ENCODE results near the gene PID1.

PID1 gene

DNA sequence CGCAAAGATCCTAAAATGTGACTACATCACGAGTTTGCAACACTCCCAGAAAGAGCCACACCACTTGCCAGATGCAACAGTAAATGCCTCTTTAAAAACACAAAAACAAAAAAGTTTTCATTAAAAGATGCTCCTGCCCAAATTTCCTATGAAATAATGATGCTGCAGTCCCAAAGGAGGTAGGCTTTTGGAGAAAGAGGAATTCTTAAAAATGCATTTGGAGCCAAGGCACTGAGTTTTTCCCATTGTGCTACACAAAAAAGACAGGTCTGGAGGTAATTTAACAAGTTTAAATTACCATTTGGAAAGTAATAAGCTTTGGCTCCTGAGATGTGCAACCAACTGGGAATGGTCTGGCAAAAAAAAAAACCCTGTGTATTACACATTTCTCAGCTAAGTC is 145.0 kb downstream of the PID1 start:
- no peak for DNase-seq (ENCODE audit: extremely low read depth in 1 of 2, low read depth in 1 of 2)

DNA sequence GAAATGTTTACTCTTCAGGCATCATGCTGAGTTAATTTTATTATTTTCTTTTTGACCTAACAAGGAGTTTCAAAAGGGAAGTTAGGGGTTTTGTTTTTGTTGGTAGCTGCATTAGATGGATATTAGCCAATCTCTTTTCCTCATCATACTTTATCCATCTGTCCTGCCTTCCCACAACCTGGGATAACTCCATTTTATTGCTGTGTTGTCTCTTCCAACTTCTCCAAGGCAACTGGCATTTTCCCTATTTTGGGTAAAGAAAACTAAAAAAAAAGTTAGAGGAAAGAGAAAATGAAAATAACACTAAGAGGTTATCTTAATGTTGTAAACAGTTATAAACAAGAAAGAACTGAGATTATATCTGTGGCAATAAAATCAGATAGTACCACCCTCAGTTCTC is 147.0 kb downstream of the PID1 start:
- DNase-seq (ENCODE audit: extremely low read depth in 1 of 2, low read depth in 1 of 2) = no peak

DNA sequence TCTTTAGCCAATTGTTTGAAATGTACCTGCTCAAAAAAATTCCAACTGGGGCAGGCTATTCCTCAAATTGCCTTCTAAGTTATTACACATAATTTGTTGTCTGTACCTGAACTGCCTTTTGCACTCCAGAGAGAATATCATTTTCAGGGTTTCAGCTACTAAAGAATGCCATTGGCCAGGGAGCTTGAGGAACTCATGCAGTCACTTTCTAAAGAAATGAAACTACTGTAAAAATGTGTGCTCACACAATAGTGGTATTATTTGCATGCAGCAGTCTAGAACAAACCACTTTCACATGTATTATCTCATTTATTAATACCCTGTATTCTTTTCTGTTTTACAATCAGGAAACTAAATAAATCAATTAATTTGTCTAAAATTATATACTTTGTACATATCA is 152.2 kb downstream of the PID1 start:
- DNase-seq (ENCODE audit: extremely low read depth in 1 of 2, low read depth in 1 of 2) = no peak

DNA sequence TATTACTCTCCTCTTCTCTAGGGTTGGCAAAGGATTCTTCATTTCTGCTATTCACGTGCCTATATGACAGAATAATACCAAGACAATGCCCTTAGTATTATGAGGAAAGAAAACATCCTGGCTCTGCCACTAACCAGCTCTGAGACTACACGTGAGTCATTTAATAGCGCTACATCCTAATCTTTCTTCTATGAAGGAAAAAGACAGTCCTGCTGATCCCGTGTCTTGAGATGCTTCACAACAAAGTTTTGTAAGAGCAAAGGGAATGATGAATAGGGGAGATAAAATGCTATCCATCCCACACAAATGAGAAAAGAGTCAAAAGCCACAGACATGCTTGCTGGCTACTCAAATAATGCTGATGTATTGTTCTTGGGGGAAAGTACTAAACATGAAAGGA is 152.8 kb downstream of the PID1 start:
- no peak for DNase-seq (ENCODE audit: extremely low read depth in 1 of 2, low read depth in 1 of 2)

DNA sequence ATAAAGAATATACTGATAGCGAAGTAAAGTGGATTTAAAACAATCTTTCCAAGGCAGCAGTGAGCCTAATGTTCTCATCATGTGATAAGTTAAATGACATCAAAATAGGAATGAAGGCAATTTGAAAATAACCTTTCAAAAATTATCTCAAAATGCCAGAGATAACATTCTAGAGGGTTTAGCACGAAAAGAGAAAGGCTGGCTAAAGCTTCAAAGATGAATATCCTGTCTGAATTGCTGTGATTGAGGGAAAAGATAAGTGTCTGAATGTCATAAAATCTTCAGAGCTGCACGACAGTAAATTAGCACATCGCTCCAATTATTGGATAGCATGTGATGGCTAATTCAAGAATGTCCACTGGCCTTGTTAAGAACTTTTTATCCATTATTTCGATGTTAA is 159.3 kb downstream of the PID1 start:
- no peak for DNase-seq (ENCODE audit: extremely low read depth in 1 of 2, low read depth in 1 of 2)

DNA sequence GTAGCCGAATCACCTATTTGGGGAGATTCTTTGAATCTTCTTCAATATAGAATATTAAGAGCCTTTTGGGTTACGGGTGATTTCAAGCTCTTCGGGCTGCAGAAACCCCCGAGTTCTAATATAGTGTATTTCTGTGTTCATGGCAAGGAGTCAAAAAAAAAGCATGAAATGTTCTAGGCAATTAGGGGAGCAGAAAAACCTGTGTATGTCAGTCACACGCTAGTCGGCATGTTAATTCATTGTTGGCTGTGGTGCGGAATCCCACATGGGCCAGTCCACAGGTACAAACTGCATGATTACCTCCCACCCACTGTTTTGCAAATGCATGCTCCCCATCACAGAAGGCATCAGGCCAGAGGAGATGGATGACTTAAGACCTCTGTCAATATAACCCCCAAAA is 161.9 kb downstream of the PID1 start:
- no peak for DNase-seq (ENCODE audit: extremely low read depth in 1 of 2, low read depth in 1 of 2)

DNA sequence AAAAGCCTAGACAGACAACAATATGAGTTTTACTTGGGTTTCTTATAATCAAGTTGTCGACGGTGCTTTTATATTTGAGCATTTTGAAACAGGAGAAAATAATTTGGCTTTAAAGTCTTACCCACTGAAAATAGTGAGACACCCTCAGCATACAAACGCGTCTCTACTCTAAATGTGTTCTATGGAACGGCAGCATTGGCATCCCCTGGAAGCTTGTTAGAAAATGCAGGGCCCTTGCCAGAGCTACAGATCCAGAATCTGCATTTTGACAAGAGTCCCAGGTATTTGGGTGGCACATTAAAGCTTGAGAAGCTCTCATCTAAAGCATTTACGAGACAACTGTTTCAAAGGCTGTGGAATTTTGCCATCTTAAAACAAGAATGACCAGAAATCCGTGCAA is 163.5 kb downstream of the PID1 start:
- no peak for DNase-seq (ENCODE audit: extremely low read depth in 1 of 2, low read depth in 1 of 2)

DNA sequence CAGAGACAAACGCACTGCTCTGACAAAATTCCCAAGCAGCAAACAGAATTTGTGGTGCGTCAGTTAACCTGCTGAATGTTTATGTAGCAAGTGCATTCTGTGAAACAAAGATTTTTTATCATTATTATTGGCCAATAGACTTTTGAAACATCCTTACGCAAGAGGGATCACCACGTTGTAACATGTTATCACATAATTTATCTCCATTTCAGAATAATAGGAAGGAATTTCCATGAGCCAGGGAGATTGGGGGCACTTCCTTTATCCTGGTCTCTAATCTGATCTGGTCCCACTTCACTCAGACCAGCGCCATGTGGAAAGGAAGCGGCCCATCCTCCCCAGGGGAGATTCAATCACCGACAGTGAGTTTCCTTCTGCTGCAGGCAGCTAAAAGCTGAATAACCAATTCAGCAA is 166.1 kb downstream of the PID1 start:
- no peak for DNase-seq (ENCODE audit: extremely low read depth in 1 of 2, low read depth in 1 of 2)

DNA sequence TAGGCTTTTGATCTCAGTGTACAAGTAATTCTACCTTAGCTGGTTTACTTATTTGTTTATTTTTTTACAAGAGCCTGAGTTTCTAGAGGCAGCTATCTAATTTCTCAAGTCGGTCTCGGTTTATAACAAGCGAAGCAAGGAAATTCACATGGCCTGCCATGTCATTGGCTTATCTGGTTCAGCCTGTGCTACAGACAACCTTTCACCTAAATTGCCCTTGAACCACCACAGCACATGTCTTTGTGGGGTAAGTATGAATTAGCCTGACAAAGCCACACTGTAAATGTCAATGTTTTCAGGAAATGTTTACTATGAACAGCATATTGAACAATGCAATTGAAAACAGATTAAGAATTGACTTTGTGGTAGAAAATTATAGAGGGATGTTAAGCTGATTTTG is 167.1 kb downstream of the PID1 start:
- no peak for DNase-seq (ENCODE audit: extremely low read depth in 1 of 2, low read depth in 1 of 2)

DNA sequence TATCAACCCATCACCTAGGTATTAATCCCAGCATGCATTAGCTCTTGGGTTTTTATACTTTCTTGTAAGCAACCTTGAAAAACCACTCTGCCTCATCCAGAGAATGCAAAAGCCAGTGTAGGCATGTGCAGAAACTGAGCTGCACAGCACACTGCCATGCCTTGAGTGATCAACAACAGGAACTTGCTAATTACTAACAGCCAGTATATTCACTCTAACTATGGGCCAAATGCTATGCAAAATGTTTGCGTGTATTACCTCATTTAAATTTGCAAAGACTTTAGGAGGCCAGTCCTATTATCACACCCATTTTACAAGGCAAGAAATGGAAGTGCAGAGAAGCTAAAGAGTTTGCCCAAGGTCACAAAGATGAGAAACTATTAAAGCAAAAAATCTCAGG is 169.8 kb downstream of the PID1 start:
- DNase-seq (ENCODE audit: extremely low read depth in 1 of 2, low read depth in 1 of 2) = no peak

DNA sequence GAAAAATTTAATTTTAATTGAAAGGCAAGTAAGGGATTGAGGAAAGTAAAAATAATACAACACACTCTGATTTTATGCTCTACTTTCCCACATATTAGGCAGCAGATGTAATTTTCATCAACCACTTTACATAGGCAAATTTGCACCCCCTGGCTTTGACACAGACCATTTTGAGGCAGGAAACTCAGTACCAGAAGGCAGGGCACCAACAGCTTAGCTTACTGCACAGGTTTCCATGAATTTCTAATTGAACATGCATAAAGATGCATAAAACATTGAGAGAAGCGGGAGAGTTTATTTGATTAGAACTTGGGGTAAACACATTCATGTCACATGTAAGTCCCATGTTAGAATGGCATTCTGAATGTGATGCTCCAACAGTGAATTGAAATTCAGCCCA is 171.9 kb downstream of the PID1 start:
- no peak for DNase-seq (ENCODE audit: extremely low read depth in 1 of 2, low read depth in 1 of 2)

DNA sequence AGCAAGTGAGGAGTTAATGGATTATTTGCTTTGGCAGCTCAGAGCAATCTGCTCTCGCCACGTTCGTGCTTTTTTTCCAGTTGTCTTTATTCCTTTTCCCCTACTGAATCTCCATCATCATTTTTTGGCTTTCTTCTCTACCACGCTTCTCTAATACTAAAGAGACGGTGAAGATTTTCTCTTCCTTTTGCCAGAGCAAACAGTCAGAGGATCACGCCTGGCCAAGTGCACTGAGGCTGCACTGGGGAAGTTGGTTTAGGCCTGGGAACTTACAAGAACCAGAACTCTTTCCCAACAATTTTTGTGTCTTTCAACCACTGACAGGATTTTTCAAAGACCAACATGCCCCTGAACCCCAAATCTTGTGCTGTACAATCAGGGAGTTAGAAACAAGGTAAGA is 172.3 kb downstream of the PID1 start:
- DNase-seq (ENCODE audit: extremely low read depth in 1 of 2, low read depth in 1 of 2) = no peak

DNA sequence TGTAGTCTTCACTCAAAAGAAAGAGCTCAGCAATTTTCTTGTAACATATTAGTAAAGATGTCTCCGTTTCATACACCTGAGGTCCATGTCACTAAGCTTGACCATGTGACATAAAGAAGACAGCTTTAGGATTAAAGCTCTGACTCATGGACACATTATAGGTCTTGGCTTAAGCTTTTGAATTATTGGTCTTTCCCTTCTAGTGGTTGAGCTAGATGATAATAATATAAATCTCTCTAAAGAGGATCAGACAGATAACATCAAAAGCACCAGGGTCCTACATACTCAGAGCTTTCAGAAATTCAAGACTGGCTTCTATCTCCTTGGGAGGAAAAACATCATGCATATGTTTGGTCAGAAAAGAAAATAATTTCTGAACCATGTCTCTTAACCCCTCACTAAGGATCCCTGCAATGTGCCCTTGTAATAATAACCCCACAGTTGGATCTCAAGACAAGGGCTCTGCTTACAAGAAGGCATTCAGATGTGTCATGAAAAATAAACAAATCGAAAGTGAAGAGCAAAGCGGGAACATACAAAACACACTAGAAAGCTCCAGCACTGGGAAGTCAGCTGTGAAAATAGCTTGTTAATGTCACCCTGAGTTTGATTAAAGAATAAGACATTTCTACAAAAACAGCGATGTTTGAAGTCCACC is 174.5 kb downstream of the PID1 start:
- no peak for DNase-seq (ENCODE audit: extremely low read depth in 1 of 2, low read depth in 1 of 2)

DNA sequence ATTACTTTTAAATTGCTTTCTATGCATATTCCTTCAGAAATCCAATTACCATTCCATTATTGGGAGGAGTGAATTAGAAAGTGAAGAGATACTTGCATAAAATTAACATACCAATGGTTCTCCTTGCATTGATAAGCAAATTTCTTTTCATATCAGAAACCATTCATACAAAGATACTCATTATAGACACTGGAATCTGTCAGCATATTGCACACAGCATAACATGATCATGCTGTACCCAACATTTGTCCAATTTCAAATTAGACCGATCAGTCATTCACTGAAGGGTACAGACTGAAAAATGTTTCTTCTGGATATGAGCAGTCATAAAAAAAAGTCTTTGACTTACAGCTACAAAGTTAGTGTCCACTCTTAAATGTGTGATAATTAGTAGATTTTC is 175.6 kb downstream of the PID1 start:
- DNase-seq (ENCODE audit: extremely low read depth in 1 of 2, low read depth in 1 of 2) = no peak

DNA sequence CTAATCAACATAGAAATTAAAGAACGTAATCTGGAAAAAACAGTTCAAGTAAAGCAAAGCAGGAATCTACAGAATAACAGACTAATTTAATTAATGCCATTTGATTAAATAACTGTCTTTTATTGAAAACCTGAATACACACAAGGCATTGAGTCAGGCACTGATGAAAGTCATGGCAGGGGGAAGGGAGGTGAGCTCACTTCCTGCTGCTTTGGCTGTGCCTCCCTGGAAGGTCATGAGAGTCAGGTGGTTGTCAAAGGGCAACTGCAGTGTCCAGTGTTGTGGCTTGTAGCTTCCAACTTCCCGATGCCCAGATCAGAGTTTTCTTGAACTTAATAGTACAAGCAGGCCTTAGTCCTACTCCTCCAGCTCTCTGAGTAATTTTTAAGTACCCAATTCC is 180.9 kb downstream of the PID1 start:
- DNase-seq (ENCODE audit: extremely low read depth in 1 of 2, low read depth in 1 of 2) = no peak

DNA sequence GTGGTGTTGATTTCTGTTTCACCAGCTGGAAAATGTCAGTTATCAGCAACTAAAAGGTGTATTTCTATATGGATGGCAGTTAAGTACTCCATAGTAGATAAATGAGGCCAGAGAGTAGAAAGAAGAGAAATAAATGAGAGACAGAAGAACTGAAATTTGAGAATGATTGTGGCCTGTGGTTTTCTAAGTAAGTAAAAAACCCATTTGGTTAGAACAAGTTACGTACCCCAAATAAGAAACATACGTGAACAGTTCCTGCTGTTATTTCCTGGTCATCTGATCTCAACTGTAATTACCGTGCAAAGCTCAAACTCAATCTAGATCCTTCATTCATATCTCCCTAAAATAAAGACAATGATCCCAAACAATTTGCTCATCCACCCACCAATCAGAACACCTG is 181.3 kb downstream of the PID1 start:
- no peak for DNase-seq (ENCODE audit: extremely low read depth in 1 of 2, low read depth in 1 of 2)

DNA sequence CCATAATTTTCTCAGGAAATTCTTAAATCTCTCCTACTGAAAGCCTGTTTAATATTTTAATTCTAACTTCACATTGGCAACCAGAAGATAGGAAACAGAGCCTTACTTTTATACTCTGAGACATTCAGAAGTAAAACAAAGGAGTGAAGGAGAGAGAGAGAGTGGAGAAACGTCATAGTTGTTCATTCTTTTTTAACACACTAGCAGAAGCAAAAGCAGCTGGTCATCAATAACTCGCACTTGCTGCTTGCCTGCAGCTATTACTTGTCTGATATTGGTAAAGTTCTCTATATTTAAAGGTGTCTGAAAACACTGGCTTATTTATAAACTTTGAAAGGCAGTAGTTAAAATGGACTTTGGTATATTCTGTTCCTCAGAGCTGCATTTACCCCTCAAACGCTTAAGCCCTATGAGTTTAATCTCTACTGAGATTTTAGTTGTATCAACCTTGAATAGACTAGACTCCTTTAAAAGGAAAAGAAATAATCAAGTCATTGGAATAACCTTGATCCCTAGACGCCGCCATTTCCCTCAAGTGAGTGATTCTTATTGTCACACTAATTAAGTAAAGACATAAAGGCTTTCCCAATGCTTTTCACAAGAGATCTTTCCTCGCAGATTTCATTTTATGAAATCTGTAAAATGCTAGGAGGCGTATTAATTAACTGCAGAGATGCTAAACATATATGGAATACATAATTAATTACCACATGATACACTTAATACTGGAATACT is 182.0 kb downstream of the PID1 start:
- DNase-seq (ENCODE audit: extremely low read depth in 1 of 2, low read depth in 1 of 2) = no peak

DNA sequence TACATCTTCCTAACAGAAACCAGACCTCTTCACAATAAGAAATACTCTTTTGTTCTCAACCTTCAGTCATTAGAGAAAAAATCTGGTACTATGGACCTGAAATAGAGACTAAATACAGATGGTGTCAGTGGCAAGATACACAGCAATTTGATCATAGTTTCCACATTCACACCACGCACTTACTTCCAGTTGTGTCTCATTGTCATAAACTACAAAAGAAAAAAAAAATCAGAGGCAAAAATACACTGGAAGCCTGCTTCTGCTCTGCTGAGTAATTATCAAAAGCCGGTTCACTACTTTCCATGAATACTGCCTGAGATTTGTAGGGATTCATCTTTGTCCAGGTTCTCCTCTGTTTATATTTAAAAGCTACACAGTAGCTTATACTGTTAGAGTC is 182.6 kb downstream of the PID1 start:
- no peak for DNase-seq (ENCODE audit: extremely low read depth in 1 of 2, low read depth in 1 of 2)

DNA sequence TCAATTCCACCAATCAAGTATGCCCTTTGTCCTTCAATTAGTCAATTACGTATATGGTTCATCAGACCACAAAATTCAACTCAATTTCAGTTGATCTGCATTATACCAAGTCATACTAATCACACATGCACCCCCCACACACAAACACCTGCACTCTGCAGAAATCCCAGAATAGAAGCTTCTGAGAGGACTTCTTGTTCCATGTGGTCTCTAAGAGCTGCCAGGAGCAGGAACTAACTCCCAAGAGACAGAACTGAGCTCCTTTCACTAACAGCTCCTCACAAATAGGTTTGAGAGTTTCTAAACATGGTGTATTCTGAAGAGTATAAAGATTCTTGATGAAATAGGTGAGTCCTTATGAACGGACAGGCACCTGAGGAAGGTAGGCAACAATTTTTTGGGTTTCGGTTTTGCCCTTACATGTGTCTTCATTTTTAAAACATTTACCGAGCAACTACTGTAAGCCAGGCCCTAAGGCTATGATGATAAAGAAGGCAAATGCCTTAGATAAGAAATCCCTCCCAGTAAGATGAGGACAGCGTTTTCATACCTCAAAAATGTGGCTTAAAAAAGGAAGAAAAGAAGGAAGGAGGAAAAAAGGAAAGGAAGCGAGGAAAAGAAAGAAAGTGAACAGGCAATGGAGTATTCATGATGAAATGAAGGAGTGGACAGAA is 183.1 kb downstream of the PID1 start:
- DNase-seq (ENCODE audit: extremely low read depth in 1 of 2, low read depth in 1 of 2) = no peak

DNA sequence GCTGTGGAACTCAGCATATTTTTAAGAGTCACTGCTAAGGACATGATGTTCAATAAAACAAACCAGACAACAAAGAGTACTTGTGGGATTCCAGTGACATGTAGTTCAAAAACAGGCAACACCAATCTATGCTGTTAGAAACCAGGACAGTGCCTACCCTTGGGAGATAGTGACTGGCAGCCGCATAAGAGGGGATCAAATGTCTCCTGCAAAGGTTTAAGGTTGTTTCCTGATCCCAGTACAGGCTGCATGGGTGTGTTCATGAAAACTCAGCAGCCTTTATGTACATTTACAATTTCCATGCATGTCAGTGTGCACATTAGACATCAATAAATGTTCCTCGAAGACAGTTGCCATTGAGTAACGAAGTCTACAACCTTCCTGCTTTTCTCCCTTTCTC is 183.8 kb downstream of the PID1 start:
- DNase-seq (ENCODE audit: extremely low read depth in 1 of 2, low read depth in 1 of 2) = no peak

DNA sequence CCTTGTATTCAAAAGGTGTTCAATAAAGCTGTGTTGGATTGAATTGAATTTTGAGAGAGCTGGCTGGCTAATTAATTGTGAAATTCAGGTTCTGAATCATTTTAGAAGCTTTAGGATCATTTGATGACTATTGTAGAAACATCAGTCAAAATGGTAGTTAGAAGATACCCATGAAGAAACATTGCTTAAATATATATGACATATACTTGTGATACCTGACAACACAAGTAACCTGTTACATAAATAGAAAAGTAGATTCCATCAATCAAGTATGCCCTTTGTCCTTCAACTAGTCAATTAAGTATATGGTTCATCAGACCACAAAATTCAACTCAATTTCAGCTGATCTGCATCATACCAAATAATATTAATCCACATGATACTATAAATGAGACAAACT is 185.6 kb downstream of the PID1 start:
- no peak for DNase-seq (ENCODE audit: extremely low read depth in 1 of 2, low read depth in 1 of 2)

DNA sequence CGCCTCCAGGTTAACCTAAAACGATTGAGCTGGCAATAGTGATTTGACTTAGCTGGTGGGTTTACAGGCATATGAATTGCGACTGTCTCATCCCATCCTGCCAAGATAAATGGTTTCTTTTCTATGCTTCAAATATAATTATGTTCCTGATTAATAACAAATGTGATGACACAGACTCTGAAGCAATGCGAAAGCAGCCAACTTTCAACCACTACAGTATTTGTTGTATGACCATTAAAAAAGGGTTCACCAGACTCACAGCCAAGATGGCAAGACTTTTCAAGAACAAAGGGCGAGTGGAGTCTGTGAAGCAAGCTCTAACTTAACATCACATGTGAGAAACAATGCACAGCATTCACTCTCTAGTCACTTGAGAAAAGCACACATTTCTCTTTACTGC is 186.6 kb downstream of the PID1 start:
- no peak for DNase-seq (ENCODE audit: extremely low read depth in 1 of 2, low read depth in 1 of 2)
